ENCODE data around the gene C10orf105.

The C10orf105 gene

GRCh38 chr10:71740069-71740653 lies 20.6 kb upstream of the C10orf105 start:
- TF ChIP-seq JUND (IDR thresholded peaks at IDR 0.05; ENCODE audit: low read depth) = no peak

GRCh38 chr10:71739358-71739900 lies 19.9 kb upstream of the C10orf105 start:
- in situ Hi-C loops (cut with HindIII; ENCODE audit: low pct_unique_long_range_greater_than_20kb, low sequenced_read_pairs) = no loop called here
- DNase-seq (ENCODE audit: low read depth in 1 of 2, low spot score in 1 of 2) = no peak
- TF ChIP-seq JUND (IDR thresholded peaks at IDR 0.05; ENCODE audit: low read depth) = no peak

More at GRCh38 chr10:71740069-71740653, 20.6 kb upstream of the C10orf105 start:
- DNase-seq (ENCODE audit: low read depth in 1 of 2, low spot score in 1 of 2) = no peak
- in situ Hi-C loops (cut with HindIII; ENCODE audit: low pct_unique_long_range_greater_than_20kb, low sequenced_read_pairs) = no loop called here

- no peak for TF ChIP-seq JUND (IDR thresholded peaks at IDR 0.05; ENCODE audit: low read depth)
- in situ Hi-C loops (cut with HindIII; ENCODE audit: low pct_unique_long_range_greater_than_20kb, low sequenced_read_pairs) = no loop called here
- DNase-seq (ENCODE audit: low read depth in 1 of 2, low spot score in 1 of 2) = no peak
These were observed 18.2 kb upstream of the C10orf105 start for GRCh38 chr10:71737834-71738197.

GRCh38 chr10:71737001-71737833 lies 17.6 kb upstream of the C10orf105 start:
- in situ Hi-C loops (cut with HindIII; ENCODE audit: low pct_unique_long_range_greater_than_20kb, low sequenced_read_pairs) = no loop called here
- TF ChIP-seq JUND (IDR thresholded peaks at IDR 0.05; ENCODE audit: low read depth) = no peak
- DNase-seq (ENCODE audit: low read depth in 1 of 2, low spot score in 1 of 2) = peak; percentile 44 to 58

GRCh38 chr10:71736570-71736952 lies 17.0 kb upstream of the C10orf105 start:
- in situ Hi-C loops (cut with HindIII; ENCODE audit: low pct_unique_long_range_greater_than_20kb, low sequenced_read_pairs) = no loop called here
- DNase-seq (ENCODE audit: low read depth in 1 of 2, low spot score in 1 of 2) = no peak
- TF ChIP-seq JUND (IDR thresholded peaks at IDR 0.05; ENCODE audit: low read depth) = no peak

- in situ Hi-C loops (cut with HindIII; ENCODE audit: low pct_unique_long_range_greater_than_20kb, low sequenced_read_pairs) = no loop called here
- DNase-seq (ENCODE audit: low read depth in 1 of 2, low spot score in 1 of 2) = peak in 1 of 2 experiments; percentile 48
These were observed 16.4 kb upstream of the C10orf105 start for GRCh38 chr10:71735709-71736569.

GRCh38 chr10:71734797-71735196 lies 15.2 kb upstream of the C10orf105 start:
- TF ChIP-seq JUND (IDR thresholded peaks at IDR 0.05; ENCODE audit: low read depth) = no peak
- in situ Hi-C loops (cut with HindIII; ENCODE audit: low pct_unique_long_range_greater_than_20kb, low sequenced_read_pairs) = no loop called here
- DNase-seq (ENCODE audit: low read depth in 1 of 2, low spot score in 1 of 2) = no peak

More at GRCh38 chr10:71735709-71736569, 16.4 kb upstream of the C10orf105 start:
- TF ChIP-seq JUND (IDR thresholded peaks at IDR 0.05; ENCODE audit: low read depth) = no peak

GRCh38 chr10:71731791-71732190 lies 12.2 kb upstream of the C10orf105 start:
- in situ Hi-C loops (cut with HindIII; ENCODE audit: low pct_unique_long_range_greater_than_20kb, low sequenced_read_pairs) = no loop called here
- TF ChIP-seq JUND (IDR thresholded peaks at IDR 0.05; ENCODE audit: low read depth) = no peak
- DNase-seq (ENCODE audit: low read depth in 1 of 2, low spot score in 1 of 2) = no peak

- peak in 1 of 2 experiments; percentile 40 for DNase-seq (ENCODE audit: low read depth in 1 of 2, low spot score in 1 of 2)
- in situ Hi-C loops (cut with HindIII; ENCODE audit: low pct_unique_long_range_greater_than_20kb, low sequenced_read_pairs) = no loop called here
- no peak for TF ChIP-seq JUND (IDR thresholded peaks at IDR 0.05; ENCODE audit: low read depth)
These were observed 9.6 kb upstream of the C10orf105 start for GRCh38 chr10:71729161-71729636.

- in situ Hi-C loops (cut with HindIII; ENCODE audit: low pct_unique_long_range_greater_than_20kb, low sequenced_read_pairs) = no loop called here
- TF ChIP-seq JUND (IDR thresholded peaks at IDR 0.05; ENCODE audit: low read depth) = no peak
- DNase-seq (ENCODE audit: low read depth in 1 of 2, low spot score in 1 of 2) = peak in 1 of 2 experiments; percentile 13
These were observed 8.5 kb upstream of the C10orf105 start for GRCh38 chr10:71727738-71728737.

GRCh38 chr10:71727105-71727737 lies 7.6 kb upstream of the C10orf105 start:
- in situ Hi-C loops (cut with HindIII; ENCODE audit: low pct_unique_long_range_greater_than_20kb, low sequenced_read_pairs) = no loop called here
- DNase-seq (ENCODE audit: low read depth in 1 of 2, low spot score in 1 of 2) = no peak
- TF ChIP-seq JUND (IDR thresholded peaks at IDR 0.05; ENCODE audit: low read depth) = no peak
